ENCODE measurements around the gene ZNF362. TPM values are rescaled to one million over a fixed set of nuclear protein-coding genes. Genes with fewer than 3 reads are reported as not detected.
"Not testable (repeated sequence)": the region's sequence is repeated elsewhere in the genome, so short reads cannot be mapped to it uniquely, and the experiment has no call there.

The ZNF362 gene
- total RNA-seq, 2 donors from 2014 or later = 8.1 to 14.7 TPM

DNA sequence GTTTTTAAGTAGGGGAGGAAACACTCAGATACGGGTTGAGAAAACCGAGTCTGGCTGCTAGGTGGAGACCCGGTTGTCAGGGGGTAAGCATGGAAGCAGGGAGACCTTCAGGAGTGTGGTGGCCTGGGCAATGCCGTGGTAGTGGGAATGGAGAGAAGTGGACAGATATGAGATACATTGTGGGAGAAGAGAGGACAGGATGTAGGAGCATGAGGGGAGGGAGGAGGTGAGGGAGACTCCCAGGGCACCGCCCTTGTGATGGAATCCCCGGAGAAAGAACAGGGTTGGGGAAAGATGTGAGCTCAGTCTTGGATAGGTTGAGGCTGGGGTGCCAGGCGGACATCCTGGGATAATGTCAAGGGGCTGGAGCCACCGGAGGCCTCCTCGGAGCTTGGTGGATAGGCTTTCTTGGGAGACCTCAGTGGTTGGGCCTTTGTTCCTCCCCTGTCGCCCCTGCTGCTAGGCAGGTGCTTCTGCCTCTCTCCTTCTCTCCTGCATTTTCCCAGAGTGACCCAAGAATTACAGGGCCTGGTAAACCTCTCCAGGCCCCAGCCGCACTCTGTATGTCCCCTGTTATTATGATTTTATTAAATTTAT is 21.3 kb downstream of the ZNF362 start:
- DNase-seq = no peak
- no peak for ATAC-seq
- intact Hi-C loops (cut with DNase I, micrococcal nuclease) = no loop called here

DNA sequence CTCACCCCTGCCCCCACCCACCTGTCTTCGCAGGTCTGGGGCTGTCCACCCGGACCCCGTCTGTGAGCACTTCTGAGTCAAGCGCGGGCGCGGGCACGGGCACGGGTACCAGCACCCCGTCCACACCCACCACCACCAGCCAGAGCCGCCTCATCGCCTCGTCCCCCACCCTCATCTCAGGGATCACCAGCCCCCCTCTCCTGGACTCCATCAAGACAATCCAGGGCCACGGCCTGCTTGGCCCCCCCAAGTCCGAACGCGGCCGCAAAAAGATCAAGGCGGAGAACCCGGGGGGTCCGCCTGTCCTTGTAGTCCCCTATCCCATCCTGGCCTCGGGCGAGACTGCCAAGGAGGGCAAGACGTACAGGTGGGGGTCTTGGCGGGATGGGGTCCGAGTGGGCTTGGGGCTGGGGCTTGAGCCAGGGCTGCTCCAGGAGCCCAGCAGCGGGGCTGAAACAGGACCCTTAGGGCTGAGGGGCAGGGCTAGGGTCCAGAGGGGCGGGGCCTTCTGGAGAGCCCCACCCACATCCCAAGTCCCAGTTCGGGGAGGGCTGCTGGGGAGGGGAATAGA is 23.9 kb downstream of the ZNF362 start:
- intact Hi-C loops (cut with DNase I, micrococcal nuclease) = no loop called here
- ATAC-seq (no peak), DNase-seq (no peak)

DNA sequence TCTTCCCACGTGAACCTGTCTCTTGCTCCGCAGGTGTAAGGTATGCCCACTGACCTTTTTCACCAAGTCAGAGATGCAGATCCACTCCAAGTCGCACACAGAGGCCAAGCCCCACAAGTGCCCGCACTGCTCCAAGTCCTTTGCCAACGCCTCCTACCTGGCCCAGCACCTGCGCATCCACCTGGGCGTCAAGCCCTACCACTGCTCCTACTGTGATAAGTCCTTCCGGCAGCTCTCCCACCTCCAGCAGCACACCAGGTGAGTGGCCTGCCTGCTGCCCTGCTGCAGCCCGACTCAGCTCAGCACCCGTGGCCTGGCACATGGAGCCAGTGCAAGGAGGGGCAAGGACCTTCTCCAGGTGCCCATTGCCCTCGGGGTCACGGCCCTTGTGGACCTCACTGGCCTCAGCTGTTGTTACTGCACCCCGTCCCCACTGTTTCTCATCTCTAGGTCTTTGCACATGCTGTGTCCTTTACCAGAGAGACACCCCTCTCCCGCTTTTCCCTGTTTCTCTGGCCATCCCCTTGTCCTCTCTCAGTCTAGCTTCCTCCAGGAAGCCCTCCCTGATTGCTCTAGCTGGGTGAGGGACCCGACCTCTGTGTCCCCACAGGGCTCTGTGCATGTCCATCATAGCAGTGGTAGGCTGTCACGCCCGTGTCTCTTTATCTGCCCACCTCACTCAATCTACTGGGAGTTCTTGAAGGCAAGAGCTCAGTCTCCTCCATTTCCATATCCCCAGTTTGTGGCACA is 25.4 kb downstream of the ZNF362 start:
- DNase-seq (no peak), ATAC-seq (no peak)
- intact Hi-C loops (cut with DNase I, micrococcal nuclease) = no loop called here

DNA sequence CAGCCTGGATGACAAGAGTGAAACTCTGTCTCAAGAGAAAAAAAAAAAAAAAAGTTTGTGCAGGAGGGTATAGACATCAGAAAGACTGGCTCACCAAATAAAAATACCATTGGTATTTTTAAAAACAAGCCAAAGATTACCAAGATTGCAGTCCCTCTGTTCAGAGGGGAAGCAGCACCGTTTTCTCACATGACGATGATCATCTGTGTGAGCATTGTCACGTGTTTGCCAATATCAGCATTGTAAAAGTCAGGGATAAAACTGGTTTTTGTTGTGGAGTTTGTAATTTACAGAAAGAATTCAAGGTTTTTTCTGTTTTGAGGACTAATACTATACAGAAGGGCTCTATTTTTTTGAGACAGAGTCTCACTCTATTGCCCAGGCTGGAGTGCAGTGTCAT is 26.5 kb downstream of the ZNF362 start:
- no peak for ATAC-seq

DNA sequence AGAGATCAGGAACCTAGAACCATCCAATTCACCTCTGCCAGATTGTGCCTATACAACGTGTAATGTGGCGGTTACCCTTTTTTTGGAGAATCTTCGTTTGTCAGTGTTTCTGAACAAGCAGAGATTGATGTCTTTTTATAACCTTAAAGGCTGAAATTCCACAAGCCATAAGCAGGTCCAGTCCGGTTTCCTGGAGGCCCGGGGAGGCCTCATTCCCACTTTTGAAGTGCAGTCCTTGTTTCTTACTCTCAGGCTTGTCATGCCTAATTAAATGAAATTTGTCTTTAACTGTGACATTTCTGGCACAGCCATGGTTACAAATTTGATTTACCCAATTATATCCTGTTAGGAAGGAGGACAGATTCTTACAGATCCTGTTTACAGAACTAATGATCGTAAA is 27.8 kb downstream of the ZNF362 start:
- intact Hi-C loops (cut with DNase I, micrococcal nuclease) = no loop called here
- ATAC-seq (no peak), DNase-seq (no peak)

More for the DNA sequence above, 26.5 kb downstream of the ZNF362 start:
- intact Hi-C loops (cut with DNase I, micrococcal nuclease) = no loop called here
- no peak for DNase-seq

DNA sequence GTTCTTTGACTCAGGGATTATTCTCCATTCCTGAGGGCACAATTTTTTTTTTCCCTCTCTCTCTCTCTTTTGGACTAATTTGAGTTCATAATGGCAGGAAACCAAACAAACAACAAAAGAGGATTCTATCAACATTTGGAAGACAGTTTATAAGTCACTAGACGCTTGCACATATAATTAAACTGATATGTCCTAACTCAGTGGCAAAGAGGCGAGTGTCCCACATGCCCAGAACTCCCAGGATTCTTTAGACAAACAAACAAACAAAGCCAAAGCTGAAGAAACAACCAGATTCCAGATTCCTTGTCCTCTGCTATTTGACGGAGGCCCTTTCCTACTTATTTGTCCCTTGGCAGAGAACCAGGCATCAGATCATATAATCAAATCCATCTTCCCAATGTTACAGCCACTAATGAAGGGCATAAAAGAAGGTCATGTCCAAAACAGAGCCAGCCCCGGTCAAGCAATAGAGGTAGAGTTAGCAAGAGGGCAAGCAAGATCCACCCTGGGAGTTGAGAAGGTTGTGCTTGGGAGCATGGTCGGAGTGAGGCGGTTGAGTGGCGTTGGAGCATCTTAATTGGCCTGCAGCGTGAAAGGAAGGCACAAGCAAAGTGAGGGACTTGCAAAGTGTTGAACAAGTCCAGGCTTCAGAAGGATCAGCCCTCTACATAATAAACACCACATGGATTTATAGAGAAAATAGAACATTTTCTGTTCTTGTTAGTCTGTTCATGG is 30.3 kb downstream of the ZNF362 start:
- intact Hi-C loops (cut with DNase I, micrococcal nuclease) = no loop called here
- ATAC-seq = no peak
- no peak for DNase-seq

DNA sequence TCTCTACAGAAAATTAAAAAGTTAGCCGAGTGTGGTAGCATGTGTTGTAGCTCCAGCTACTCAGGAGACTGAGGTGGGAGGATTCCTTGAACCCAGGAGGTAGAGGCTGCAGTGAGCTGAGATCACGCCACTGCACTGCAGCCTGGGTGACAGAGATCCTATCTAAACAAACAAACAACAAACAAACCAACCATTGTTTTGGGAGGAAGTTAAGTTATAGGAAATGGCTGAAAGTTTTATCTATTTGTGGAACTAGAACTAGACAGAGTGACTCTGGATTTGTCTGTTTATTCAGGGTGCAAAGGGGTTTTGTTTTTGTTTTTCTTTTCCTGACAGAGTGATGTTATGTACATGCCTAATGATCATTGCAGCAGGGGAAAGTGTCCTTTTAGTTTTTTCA is 31.0 kb downstream of the ZNF362 start:
- no peak for ATAC-seq
- intact Hi-C loops (cut with DNase I, micrococcal nuclease) = no loop called here

DNA sequence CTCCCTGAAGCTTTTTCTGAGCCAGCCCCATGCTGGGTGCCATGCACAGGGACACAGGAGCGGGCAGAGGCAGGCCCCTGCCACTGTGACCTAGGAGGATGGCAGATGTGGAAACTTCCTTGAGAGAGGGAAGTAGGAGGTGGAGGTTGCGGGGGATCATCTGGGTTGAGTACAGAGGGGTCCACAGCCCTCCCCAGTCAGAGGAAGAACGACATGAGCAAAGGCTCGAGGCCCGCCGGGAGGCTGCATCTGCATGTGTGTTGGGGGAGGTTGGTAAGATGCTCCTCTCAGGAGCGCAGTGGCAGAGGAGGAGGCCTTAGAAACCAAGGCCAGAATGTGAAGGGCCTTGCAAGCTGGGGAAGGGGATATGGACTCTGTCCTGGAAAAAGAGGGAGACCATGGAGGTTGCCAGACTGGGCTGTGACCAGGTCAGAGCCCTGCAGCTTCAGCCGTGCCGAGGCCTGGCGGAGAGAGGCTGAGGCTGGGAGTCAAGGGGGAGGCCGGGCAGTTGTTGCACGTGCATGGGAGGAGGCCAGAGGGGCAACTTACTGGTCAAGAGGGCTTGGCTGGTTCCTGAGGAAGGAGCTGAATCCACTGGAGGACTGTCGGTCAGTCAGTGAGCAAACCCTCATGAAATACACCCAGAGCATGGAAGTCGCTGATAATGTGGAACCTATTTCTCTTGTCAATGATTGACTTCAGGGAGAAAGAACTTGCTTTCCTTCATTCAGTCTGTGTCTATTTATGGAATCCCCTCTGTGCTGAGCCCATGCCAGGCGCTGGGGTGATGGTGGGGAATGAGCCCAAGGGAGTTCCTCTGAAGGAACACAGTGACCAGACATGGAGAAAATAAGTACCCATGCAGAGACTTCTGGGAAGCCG is 32.9 kb downstream of the ZNF362 start:
- intact Hi-C loops (cut with DNase I, micrococcal nuclease) = no loop called here
- DNase-seq = no peak
- no peak for ATAC-seq

More for the DNA sequence above, 31.0 kb downstream of the ZNF362 start:
- no peak for DNase-seq

DNA sequence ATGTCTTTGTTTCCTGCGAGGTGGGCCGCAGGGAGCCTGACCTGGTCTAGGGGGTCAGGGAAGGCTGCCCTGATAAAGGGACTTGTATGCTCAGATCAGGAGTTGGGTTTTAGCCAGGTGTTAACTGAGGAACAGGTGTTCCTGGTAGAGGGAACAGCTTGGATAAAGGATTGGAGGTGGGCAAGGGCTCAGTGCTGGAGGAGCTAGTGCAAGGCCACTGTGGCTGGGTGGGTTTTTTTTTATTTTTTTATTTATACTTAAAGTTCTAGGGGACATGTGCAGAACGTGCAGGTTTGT is 33.5 kb downstream of the ZNF362 start:
- DNase-seq (no peak), ATAC-seq (no peak)
- intact Hi-C loops (cut with DNase I, micrococcal nuclease) = loop anchor here (10.0 kb wide), 2 partner anchors 75 to 175 kb away; no protein-coding TSS in a partner anchor

DNA sequence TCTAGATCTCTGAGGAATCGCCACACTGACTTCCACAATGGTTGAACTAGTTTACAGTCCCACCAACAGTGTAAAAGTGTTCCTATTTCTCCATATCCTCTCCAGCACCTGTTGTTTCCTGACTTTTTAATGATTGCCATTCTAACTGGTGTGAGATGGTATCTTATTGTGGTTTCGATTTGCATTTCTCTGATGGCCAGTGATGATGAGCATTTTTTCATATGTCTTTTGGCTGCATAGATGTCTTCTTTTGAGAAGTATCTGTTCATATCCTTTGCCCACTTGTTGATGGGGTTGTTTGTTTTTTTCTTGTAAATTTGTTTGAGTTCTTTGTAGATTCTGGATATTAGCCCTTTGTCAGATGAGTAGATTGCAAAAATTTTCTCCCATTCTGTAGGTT is 34.3 kb downstream of the ZNF362 start:
- DNase-seq, ATAC-seq: not testable (repeated sequence)
- intact Hi-C loops (cut with DNase I, micrococcal nuclease) = loop anchor here (10.0 kb wide), 2 partner anchors 74 to 174 kb away; no protein-coding TSS in a partner anchor

DNA sequence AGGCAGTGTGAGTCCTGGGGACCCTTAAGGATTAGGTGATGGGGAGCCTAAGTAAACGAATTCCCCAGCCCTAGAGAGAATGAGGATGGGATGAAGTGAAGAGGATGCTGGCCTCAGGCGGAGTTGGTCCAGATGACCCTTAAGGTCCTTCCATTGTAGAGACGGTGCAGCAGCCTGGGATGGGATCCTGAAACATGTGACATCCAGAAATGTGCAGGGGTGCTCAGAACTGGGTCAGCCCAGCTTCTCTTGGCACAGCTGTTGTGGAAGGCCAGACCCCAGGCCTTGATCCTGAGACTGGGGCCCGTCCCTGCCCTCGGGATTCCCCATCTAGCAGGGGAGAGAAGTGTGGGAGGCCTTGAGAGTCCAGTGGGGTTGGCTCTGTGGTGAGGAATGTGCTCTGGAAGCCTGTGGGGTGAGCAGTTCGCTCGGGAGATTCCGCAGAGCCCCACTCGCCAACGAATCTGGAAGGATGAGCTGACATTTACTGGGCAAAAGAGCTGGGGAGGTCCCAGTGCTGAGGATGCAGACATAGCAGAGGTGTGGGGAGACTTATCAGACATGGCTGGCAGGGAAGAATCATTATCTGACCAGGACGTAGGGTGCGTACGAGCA is 36.5 kb downstream of the ZNF362 start:
- intact Hi-C loops (cut with DNase I, micrococcal nuclease) = loop anchor here (10.0 kb wide), 2 partner anchors 72 to 172 kb away; no protein-coding TSS in a partner anchor
- DNase-seq = no peak
- ATAC-seq = no peak

DNA sequence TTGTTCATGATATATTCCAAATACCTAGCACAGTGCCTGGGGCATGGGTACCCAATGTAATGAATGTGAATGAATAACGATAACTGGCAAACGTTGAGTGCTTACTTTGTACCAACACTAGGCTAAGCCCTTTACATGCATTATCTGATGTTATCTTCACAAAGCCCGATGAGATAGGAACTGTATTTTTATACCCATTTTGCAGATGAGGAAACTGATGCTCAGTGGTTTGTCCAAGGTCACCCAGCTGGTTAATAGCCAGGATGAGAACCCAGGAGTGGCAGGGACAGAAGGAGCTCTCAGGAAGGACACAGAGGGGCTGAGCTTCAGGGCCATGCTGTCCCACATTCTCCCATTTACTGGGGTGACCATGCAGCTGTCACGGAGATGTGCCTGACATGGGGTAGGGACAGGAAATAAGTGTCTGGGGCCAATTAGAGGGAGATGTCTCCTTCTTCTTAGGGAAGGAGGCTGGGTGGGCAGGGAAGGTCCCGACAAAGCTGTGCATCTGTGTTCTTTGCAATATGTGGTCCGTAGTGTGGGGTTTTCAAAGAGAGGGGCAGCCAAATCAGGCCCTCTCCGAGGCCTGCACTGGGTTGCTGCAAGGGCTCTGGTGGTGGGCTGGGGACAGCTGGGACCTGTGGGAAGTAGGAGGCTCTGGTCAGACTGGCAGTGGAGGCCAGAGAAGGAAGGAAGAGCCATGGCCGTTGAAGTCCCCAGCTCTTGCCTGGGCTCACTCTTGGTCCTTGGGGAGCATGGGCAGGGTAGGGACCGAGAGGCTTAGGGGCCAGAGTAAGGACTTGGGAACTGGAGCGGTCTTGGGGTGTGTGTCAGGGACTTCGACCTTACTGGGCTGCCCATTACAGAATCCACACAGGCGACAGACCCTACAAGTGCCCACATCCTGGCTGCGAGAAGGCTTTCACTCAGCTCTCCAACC is 38.0 kb downstream of the ZNF362 start:
- DNase-seq = no peak
- no peak for ATAC-seq
- intact Hi-C loops (cut with DNase I, micrococcal nuclease) = loop anchor here (2.0 to 10.0 kb wide), 3 partner anchors 70 to 170 kb away; no protein-coding TSS in a partner anchor

DNA sequence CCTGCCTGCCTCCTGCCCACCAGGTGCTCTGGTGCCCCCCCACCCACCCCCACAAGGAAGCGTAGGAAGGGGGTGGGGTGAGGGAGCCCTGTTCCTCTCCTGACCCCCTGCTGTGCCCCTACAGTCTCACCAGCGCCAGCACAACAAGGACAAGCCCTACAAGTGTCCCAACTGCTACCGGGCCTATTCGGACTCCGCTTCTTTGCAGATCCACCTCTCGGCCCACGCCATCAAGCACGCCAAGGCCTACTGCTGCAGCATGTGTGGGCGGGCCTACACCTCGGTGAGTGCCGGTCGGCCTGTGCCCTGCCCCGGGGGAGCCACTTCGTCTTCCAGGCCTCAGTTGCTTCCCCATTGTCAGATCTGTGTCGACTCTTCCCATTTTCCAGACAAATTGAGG is 38.7 kb downstream of the ZNF362 start:
- DNase-seq (no peak), ATAC-seq (no peak)
- intact Hi-C loops (cut with DNase I, micrococcal nuclease) = loop anchor here (2.0 to 10.0 kb wide), 3 partner anchors 70 to 170 kb away; no protein-coding TSS in a partner anchor

DNA sequence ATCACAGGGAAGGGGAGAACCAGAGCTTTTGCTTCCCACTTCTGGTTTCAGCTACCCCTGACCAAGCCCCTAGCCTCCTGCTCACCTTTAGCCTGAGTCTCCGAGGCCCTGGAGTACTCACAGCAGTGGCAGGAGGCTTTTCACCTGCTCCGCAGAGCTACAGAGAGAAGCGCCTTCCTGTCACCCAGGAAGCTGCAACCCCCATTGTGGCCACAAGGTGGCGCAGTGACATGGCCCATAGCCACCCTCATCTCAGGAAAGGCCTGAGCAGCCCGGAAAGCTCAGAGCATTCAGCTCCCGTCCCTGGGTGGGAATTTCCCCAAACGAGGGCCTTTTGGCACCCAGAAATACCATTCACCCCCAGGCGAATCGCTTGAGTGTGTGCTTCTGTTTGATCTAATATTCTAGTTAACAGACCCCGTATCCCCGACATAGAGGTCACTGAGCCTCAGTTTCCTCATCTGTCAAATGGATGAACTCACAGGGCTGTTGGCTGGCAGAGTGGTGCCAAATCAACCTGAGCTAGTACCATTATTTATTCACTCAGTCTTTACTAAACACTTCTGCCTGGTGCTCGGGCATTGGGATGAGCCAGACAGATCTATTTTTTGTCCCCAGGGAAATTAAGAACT is 39.3 kb downstream of the ZNF362 start:
- ATAC-seq = peak; percentile 88
- peak; percentile 61 to 91 for DNase-seq
- intact Hi-C loops (cut with DNase I, micrococcal nuclease) = loop anchor here (2.0 to 10.0 kb wide), 3 partner anchors 69 to 169 kb away; no protein-coding TSS in a partner anchor

DNA sequence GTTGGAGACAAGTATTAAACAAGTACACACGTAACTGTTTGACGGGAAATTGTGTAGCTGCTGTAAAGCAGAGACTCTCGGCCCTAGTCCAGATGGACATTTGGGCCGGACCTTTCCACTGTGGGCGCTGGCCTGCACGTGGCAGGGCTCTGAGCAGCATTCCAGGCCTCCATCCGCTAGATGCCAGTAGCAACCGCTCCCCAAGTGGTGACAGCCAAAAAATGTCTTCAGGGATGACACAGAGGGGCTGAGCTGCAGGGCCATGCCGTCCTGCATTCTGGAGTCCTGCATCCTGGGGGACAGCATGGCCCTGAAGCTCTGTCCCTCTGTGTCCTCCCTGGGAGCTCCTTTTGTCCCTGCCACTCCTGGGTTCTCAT is 39.8 kb downstream of the ZNF362 start:
- ATAC-seq (no peak), DNase-seq (peak in 1 of 2 donors; percentile 24)
- intact Hi-C loops (cut with DNase I, micrococcal nuclease) = loop anchor here (10.0 kb wide), 2 partner anchors 69 to 169 kb away; no protein-coding TSS in a partner anchor

DNA sequence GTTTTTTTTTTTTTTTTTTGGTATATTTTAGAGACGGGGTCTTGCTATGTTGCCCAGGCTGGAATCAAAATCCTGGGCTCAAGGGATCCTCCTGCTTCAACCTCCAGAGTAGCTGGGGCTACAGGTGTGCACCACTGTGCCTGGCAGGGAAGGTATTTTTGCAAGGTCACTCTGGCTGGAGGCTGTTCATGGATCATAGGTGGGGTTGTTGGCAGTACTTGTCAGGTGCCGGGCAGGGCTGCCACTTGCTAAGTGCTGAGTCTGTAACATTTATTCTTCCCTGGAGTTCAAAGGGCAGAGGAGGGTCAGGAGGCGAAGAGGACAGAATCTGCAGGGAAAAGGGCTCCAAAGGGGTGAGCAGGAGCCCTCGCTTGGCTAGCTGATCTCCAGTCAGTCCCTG is 40.5 kb downstream of the ZNF362 start:
- peak; percentile 26 for ATAC-seq

More for the DNA sequence above, 40.5 kb downstream of the ZNF362 start:
- no peak for DNase-seq
- intact Hi-C loops (cut with DNase I, micrococcal nuclease) = loop anchor here (10.0 kb wide), 2 partner anchors 68 to 168 kb away; no protein-coding TSS in a partner anchor
